HK-2 (cell line): ENCODE data around the gene GNRHR.
"Not testable (repeated sequence)": the region's sequence is repeated elsewhere in the genome, so short reads cannot be mapped to it uniquely, and the experiment has no call there.

Source experiments
- DNase-seq: peaks from one replicate; pipeline ENCODE4 v3.0.0-alpha.2; 2018; ENCODE audit not compliant: unreplicated experiment

GNRHR gene

DNA sequence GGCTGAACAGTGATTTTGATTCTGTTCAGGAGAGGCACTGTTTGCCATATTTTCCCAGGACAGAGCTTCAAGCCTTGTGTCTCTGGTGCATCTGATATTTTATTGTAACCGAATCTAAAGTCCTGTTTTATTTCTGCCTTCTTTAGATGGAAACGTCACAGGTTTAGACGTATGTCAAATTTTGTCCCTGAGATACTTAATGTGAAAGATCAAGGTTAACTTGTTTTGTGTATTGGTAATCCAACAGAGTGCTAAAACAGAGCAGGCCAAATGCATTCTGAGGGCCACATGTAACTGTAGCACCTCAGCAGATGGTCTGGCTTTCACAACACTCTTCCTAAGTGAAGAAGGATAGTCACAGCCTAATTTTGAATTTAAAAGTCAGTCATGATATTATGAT lies at the start of gene GNRHR:
TSS of gene GNRHR (minus strand) at position 101 of the 400 bp plus-strand sequence. CDS start at position 48, 53 bp downstream.
- no peak for DNase-seq

DNA sequence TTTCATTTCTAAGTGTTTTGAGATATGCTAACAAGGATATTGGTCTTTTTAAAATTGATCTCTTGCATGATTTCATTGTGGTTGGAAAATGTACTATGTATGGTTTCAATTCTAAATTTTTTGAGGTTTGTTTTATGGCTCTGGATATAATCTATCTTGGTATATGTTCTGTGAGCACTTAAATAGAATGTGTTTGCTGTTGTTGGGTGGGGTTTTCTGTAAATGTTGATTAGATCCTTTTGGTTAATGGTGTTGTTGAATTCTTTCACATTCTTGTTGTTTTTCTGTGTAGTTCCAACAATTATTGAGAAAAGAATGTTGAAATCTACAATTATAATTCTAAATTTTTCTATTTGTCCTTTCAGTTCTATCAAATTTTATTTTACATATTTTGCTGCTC lies 42.6 kb upstream of the GNRHR start:
- DNase-seq, result no peak

DNA sequence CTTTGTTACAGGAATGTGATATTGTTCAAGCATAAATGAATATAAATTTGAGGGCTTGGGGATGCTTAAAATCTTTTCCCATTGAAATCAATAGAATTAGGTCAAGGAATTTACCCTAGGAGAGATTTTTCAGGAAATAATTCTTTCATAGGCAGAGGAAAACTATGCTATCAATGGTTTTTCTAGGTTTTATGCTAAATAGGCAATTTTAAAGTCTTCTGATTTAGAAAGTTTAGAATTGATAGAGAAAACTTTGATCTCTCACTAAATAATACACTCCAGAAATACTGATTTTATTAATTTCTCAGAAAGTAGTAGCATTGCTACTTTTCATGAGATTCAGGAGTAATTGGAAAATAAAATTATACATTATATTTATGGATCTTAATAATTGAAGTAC lies 36.5 kb upstream of the GNRHR start:
- no peak for DNase-seq

- DNase-seq, result no peak
Measured at GRCh38 chr4:67787311-67787710, 33.1 kb upstream of the GNRHR start.

- no peak for DNase-seq
Measured at GRCh38 chr4:67785528-67785927, 31.3 kb upstream of the GNRHR start.

GRCh38 chr4:67779631-67780030 lies 25.4 kb upstream of the GNRHR start:
- DNase-seq, result no peak

DNA sequence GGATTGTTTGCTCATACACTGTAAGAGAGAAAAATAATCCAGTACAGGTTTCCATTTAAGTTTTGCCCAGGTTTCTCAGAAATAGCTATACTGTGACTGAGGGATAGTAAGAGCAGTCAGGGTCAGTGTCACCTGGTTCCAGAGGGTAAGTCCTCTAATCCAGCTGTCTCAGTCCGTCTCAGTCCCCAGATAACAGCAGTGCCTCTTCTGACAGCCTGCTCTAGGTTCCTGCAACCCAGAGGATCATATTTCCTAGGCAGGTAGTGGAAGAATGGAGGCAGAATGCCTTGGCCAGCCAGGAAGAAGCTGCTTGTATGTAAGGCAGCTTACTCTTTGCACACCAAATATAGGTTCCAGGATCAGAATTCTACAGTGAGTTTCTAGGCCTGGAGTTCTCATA lies 22.6 kb upstream of the GNRHR start:
- DNase-seq, result no peak

- DNase-seq, result no peak
Measured at GRCh38 chr4:67770422-67770821, 16.2 kb upstream of the GNRHR start.

DNA sequence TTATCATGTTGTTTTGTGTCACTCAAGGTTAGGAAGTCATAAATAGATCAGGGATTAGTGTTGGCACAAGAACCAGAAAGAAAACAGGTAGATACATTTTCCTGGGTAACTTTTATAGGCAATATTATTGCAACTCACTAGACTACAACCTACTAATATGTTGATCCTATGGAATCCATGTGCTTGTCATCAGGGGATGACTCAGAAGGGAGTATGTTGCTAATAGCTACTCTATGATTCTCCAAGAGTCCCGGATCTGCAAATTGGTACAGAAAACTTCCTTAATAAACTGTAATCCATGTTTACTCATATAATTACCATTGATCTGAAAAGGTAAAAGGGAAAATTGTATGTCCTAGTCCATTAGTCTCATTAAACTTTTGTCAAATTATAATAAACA lies 11.7 kb upstream of the GNRHR start:
- DNase-seq, result no peak

- no peak for DNase-seq
Measured at GRCh38 chr4:67765401-67765800, 11.2 kb upstream of the GNRHR start.

GRCh38 chr4:67764183-67764582 lies 10.0 kb upstream of the GNRHR start:
- no peak for DNase-seq

- no peak for DNase-seq
Measured at GRCh38 chr4:67762086-67762485, 7.9 kb upstream of the GNRHR start.

- not testable (repeated sequence) for DNase-seq
Measured at GRCh38 chr4:67756991-67757390, 2.8 kb upstream of the GNRHR start.

- no peak for DNase-seq
Measured at GRCh38 chr4:67755974-67756373, 1.8 kb upstream of the GNRHR start.

- DNase-seq, result no peak
Measured at GRCh38 chr4:67751260-67751659, 2.9 kb downstream of the GNRHR start.

- DNase-seq, result no peak
Measured at GRCh38 chr4:67750691-67751090, 3.5 kb downstream of the GNRHR start.

DNA sequence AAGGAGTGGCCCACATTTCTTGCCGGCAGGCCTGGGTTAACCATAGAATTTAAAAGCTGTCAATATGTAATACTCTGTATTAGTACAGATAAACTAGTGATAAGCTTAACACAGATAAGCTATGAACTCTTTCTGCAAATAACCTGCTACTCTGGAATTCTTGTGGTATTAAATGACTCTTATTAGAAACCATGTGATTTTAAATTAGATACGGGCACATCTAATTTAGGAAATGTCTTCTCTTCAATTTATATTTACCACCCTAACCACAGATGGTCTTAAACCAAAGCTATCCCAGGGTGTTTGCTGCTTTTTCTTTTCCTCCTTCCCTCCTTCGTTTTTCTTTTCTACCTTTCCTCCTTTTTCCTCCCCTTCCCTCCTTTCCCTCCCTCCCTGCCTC lies 4.9 kb downstream of the GNRHR start:
- no peak for DNase-seq

GRCh38 chr4:67746797-67747495 lies 7.2 kb downstream of the GNRHR start:
- DNase-seq, result no peak

DNA sequence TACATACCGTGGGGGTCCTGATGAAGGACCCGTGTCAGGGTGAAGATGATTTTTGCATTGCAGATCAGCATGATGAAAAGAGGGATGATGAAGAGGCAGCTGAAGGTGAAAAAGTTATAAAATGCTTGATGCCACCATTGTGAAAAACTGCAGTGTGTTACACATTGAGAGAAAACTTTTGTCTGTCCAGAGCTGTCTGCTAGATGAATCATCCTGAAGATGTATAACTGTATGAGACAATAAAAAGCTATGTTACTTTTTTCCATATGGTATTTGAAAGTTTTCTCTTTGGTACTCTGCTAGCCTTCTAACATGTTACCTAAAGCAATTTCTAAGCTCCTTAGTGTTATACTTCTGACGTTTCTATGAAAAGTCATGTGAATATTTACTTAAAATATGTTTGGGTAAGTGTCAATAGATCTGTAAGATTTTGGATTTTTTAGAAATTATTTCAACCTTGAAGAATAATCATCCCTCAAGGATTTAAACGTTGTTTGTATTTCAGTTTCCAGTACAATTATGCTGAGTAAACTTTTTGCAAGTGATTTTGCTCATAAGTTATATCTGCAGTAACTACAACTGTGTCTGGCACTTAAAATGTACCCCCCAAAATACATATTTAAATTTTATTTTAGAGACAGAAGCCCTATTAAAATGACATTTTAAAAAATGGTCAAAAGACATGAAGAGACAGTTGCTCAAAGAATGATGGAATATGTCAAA lies 9.5 kb downstream of the GNRHR start:
- no peak for DNase-seq

DNA sequence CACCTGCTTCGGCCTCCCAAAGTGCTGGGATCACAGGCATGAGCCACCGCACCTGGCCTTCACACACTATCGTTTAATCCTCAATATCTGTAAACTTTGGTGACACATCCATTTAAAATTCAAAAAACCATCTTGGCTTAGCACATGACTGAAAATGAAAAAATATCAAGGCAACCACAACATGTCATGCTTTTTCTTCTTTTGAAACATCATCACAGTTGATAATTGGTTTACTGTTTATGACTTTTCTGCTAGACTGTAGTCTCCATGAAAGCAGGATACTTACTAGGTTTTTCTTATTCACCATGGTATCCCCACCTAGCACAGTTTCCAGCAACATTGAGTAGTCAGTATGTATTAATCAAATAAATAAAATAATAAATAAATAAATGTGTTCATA lies 11.0 kb downstream of the GNRHR start:
- no peak for DNase-seq

GRCh38 chr4:67736262-67736661 lies 17.9 kb downstream of the GNRHR start:
- DNase-seq, result no peak

DNA sequence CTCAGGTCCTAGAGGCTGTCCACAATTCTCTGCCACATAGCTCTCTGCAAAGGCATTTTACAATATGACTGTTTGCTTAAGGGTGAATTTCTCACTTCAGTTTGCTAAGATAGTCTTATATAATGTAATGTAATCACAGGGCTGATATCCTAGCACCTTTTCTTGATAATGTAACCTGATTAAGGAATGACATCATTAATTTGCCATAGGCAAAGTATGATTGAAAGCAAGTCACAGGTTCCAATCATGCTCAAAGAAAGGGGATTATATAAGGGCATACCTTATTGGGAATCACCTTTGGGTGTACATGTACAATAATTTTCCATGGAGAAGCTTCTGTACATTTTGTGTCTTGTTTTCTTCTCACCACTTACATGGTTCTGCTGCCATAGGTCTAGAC lies 18.9 kb downstream of the GNRHR start:
- no peak for DNase-seq

DNA sequence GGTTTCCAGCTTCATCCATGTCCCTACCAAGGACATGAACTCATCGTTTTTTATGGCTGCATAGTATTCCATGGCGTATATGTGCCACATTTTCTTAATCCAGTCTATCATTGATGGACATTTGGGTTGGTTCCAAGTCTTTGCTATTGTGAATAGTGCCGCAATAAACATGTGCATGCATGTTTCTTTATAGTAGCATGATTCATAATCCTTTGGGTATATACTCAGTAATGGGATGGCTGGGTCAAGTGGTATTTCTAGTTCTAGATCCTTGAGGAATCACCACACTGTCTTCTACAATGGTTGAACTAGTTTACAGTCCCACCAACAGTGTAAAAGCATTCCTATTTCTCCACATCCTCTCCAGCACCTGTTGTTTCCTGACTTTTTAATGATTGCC lies 23.7 kb downstream of the GNRHR start:
- DNase-seq, result not testable (repeated sequence)
